Measurements from ENCODE around the gene H6PD. TPM values are rescaled to one million over a fixed set of nuclear protein-coding genes. Genes with fewer than 3 reads are reported as not detected.

Gene H6PD
- total RNA-seq, 1 donor = 27.2 TPM

DNA sequence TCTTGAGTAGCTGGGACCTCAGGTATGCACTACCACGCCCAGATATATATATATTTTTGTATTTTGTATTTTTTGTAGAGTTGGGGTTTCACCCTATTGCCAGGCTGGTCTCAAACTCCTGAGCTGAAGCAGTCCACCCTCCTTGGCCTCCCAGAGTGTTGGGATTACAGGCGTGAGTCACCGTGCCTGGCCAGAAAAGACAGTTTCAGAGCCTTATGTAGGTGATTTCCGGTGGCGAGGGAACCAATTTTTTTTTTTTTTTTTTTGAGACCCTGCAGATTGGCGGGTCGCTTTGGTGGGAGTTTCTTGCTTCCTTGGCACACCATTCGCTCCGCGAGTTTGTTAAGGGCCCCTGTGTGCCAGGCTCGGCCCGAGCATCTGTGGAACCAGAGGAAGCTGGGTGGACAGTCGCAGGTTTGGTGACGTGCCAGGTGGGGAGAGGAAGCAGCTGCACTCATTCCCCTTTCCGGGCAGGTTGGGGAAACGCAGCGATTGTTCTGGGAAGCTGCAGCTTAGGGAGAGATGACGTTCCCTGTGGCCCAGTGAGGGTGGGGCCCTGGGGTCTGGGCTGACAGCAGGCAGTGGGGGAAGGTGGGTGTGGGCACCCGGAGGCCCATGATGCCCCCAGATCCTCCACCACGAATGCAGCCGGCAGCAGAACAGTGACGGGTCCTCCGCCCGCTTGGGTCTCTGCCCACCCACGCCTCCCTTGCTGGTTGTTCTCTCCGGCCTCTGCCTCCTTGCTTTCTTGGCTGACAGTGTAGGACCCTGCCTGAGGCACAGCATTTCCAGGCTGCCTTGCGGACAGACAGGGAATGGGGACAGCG lies 83.2 kb downstream of the H6PD start:
- peak; percentile 80 for DNase-seq (ENCODE audit: low read depth)
- TF ChIP-seq, protein P1, sequence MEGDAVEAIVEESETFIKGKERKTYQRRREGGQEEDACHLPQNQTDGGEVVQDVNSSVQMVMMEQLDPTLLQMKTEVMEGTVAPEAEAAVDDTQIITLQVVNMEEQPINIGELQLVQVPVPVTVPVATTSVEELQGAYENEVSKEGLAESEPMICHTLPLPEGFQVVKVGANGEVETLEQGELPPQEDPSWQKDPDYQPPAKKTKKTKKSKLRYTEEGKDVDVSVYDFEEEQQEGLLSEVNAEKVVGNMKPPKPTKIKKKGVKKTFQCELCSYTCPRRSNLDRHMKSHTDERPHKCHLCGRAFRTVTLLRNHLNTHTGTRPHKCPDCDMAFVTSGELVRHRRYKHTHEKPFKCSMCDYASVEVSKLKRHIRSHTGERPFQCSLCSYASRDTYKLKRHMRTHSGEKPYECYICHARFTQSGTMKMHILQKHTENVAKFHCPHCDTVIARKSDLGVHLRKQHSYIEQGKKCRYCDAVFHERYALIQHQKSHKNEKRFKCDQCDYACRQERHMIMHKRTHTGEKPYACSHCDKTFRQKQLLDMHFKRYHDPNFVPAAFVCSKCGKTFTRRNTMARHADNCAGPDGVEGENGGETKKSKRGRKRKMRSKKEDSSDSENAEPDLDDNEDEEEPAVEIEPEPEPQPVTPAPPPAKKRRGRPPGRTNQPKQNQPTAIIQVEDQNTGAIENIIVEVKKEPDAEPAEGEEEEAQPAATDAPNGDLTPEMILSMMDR (IDR thresholded peaks at IDR 0.05; ENCODE audit: insufficient read depth, low read depth, low read length) = no peak
- no peak overlapping the region for H3K4me3 ChIP-seq (ENCODE audit: low read depth, low read length)

DNA sequence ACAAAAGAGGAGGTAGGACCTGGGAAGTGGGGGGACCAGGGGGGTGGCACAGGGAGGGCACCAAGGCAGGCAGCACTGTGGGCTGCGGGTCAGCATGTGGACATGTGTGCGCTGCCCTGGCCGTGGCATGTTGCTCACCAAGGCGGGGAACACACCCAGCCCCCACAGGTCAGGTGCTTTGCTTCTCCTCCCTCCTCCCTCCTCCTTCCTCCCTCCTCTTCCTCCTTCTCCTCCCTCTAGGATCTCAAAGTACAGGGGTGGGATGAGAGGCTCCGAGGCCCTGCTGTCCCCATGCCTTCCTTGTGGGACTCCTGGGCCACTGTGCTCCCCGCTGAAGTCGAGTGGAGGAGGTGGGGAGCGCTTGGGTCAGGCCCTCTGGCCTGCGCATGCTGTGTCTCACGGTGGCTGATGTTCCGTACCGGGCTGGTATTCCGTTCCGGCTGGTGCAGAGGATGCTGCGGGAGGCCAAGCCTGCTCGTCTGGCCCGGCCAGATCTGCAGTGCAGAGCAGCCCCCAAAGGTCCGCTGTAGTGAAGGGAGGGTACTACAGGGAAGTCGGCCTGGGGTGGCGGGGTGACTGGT lies 84.7 kb downstream of the H6PD start:
- H3K4me3 ChIP-seq (ENCODE audit: low read depth, low read length) = no peak overlapping the region
- TF ChIP-seq, protein P1 (IDR thresholded peaks at IDR 0.05; ENCODE audit: insufficient read depth, low read depth, low read length) = no peak
- DNase-seq (ENCODE audit: low read depth) = no peak

DNA sequence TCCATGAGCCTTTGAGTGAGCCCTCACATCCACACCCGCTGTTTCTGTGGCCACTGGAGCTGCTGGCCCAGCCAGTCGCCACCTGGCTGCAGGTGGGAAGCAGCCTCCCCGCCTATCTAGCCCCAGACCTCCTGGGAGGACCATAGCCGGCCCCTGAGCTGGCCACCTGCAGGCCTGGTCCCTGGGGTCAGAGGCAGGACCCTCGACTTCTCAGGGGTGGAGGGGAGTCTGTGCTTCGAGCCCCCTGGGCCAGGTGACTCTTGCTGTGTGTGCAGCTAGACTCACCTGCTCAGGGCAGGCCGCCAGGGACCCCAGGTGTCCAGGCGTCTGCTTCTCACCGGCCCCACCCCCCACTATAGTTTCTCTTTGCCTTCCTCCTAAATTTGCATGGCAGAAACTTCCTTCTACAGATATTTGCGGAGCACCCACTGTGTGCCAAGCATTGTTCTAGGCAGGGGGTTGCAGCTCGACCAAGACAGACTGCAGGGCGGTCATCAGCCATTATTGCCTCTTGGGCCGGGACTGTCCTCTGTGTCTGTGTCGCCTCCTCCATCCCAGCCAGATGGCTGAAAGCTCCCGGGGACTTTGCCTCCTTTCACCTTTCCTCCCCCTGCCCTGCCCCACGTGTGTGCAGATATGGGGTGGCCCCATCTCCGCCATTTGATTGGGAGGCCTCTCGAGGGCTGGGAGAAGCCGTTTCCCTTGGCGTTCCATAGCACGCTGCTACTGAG lies 85.4 kb downstream of the H6PD start:
- no peak overlapping the region for H3K4me3 ChIP-seq (ENCODE audit: low read depth, low read length)
- DNase-seq (ENCODE audit: low read depth) = no peak
- TF ChIP-seq, protein P1 (IDR thresholded peaks at IDR 0.05; ENCODE audit: insufficient read depth, low read depth, low read length) = no peak

Other genes with a start within 250 kb of the H6PD start
- not detected in 2 replicates for gene SLC2A7, start 208.4 kb upstream of the H6PD start, total RNA-seq
- gene SLC2A5, start 165.1 kb upstream of the H6PD start, total RNA-seq = 0.97 and 2.2 TPM in 2 replicates
- gene GPR157, start 105.7 kb upstream of the H6PD start, total RNA-seq = 6.1 and 9.5 TPM in 2 replicates
- gene SPSB1, start 58.1 kb downstream of the H6PD start, total RNA-seq = 20.7 and 48.6 TPM in 2 replicates

Data from fibroblast of villous mesenchyme (primary cell).